ENCODE results near the gene KRT26. TPM values are rescaled to one million over a fixed set of nuclear protein-coding genes. Genes with fewer than 3 reads are reported as not detected.

KRT26 gene, protein sequence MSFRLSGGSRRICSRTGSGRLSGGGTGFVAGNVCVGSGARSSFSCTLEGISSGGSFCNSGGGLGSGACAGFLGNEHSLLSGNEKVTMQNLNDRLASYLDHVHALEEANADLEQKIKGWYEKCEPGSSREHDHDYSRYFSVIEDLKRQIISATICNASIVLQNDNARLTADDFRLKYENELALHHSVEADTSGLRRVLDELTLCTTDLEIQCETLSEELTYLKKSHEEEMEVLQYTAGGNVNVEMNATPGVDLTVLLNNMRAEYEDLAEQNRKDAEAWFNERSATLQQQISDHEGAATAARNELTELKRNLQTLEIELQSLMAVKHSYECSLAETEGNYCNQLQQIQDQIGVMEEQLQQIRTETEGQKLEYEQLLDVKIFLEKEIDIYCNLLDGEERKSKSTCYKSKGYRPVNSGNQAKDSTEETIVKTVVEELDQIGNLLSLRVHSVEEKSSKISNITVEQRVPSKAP
- total RNA-seq (not detected), polyA plus RNA-seq (ENCODE audit: insufficient read depth, low read depth, low replicate concordance) (not detected)
- long read RNA-seq, donor 1, result 0 reads
- long read RNA-seq, donor 2, result 0 reads
- long read RNA-seq, donor 3, result 0 reads
- long read RNA-seq, donor 4, result 0 reads
- long read RNA-seq, donor 5, result 0 reads
- long read RNA-seq, donor 6, result 0 reads
- long read RNA-seq, donor 7, result 0 reads
- long read RNA-seq, donor 8, result 0 reads
- long read RNA-seq, donor 9, result 0 reads
- long read RNA-seq, donor 10, result 0 reads

DNA sequence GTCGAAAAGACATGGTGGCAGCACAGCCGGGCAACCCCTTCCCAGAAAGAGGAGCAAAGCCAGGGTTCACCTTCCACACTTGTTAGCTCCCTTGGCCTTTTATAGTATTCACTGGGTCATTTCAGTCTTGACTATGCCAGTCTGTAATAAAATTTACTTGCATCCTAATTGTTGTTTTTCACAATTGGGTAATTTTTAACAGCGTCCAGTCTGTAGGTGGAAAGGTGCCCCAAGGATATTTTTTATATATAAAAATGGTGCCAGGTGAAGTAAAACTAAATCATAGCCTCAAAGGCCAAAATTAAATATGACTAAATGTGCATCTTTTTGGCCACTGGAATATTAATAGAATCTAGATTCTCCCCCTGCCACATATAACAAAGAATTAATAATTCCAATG, at the start of gene KRT26:
Gene KRT26, minus strand, starts transcription at position 101 of the 400 bp plus-strand sequence. Its CDS starts 88 bp downstream, at position 13.
- no peaks in the 10 kb centered on the region for H3K9me3 ChIP-seq (ENCODE audit: control insufficient read depth in 2 of 3, insufficient read depth in 1 of 3, low read length in 3 of 3)
- H3K27ac ChIP-seq (ENCODE audit: low read depth in 2 of 2, low read length in 2 of 2), result no peak within 1 kb of the TSS
- H3K9ac ChIP-seq (ENCODE audit: low read length in 3 of 3), result no peak within 1 kb of the TSS
- no peak within 1 kb of the TSS for H3K4me3 ChIP-seq (ENCODE audit: low read length in 3 of 3)
- TF ChIP-seq, protein P1, sequence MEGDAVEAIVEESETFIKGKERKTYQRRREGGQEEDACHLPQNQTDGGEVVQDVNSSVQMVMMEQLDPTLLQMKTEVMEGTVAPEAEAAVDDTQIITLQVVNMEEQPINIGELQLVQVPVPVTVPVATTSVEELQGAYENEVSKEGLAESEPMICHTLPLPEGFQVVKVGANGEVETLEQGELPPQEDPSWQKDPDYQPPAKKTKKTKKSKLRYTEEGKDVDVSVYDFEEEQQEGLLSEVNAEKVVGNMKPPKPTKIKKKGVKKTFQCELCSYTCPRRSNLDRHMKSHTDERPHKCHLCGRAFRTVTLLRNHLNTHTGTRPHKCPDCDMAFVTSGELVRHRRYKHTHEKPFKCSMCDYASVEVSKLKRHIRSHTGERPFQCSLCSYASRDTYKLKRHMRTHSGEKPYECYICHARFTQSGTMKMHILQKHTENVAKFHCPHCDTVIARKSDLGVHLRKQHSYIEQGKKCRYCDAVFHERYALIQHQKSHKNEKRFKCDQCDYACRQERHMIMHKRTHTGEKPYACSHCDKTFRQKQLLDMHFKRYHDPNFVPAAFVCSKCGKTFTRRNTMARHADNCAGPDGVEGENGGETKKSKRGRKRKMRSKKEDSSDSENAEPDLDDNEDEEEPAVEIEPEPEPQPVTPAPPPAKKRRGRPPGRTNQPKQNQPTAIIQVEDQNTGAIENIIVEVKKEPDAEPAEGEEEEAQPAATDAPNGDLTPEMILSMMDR (IDR thresholded peaks at IDR 0.05; ENCODE audit: borderline replicate concordance, extremely low read depth, insufficient read depth), result no peak
- intact Hi-C loops (cut with DNase I), result no loop called here
- H3K36me3 ChIP-seq (ENCODE audit: control insufficient read depth in 2 of 3, insufficient read depth in 3 of 3, low read length in 3 of 3), result no peaks in the 10 kb centered on the region
- H3K27me3 ChIP-seq (ENCODE audit: control insufficient read depth, insufficient read depth, low read length), result no peaks in the 10 kb centered on the region
- H3K4me1 ChIP-seq (ENCODE audit: control insufficient read depth in 2 of 3, insufficient read depth in 2 of 3, low read depth in 1 of 3, low read length in 3 of 3), result no peaks in the 10 kb centered on the region
- DNase-seq (no peak), FAIRE-seq (no peak)

DNA sequence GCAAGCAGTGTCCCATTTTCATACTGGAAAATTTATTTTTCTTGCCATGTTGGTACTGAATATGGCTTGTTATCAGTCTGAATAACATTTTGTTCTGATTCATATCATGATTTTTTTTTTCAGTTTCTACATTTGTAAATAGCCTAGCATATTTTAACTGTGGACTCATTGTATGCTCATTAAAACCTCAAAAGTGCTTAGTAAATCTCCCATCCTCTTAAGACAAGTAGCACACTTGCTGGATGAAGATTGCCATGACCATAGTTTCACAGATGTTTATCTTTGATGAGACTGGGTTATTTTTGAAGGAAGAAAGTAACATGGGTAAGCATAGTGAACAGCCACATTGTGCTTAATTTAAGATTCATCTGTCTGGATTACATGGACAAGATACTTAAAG, 49.5 kb upstream of the KRT26 start:
- TF ChIP-seq, protein P1 (IDR thresholded peaks at IDR 0.05; ENCODE audit: borderline replicate concordance, extremely low read depth, insufficient read depth), result no peak
- H3K9ac ChIP-seq (ENCODE audit: low read length in 3 of 3), result no peak overlapping the region

DNA sequence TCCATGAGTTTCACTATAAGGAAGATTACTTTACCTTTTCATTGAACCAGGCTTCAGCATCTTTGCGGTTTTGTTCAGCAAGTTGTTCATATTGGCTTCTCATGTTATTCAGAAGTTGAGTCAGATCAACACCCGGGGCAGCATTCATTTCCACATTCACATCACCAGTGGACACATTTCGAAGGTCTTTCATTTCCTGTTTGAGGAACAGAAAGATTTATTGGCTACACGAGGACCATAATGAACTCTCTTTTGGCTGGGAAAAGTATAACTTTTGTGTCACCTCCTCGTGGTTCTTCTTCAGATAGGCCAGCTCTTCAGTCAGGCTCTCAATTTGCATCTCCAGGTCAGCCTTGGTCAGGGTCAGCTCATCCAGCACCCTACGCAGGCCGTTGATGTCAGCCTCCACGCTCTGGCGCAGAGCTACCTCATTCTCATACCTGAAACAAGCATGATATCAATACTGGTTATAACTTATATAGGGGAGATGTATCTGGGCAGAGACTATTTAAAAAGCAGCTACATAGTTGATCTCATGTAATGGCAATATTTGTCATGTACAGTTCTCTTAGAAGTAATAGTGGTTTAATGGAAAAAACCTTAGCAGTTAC, 48.3 kb upstream of the KRT26 start:
- no peaks in the 10 kb centered on the region for H3K9me3 ChIP-seq (ENCODE audit: control insufficient read depth in 2 of 3, insufficient read depth in 1 of 3, low read length in 3 of 3)
- TF ChIP-seq, protein P1 (IDR thresholded peaks at IDR 0.05; ENCODE audit: borderline replicate concordance, extremely low read depth, insufficient read depth), result no peak
- peaks cover 0 to 2% (median 0%) of the 10 kb centered on the region in 3 donors for H3K36me3 ChIP-seq (ENCODE audit: control insufficient read depth in 2 of 3, insufficient read depth in 3 of 3, low read length in 3 of 3)
- H3K4me1 ChIP-seq (ENCODE audit: control insufficient read depth in 2 of 3, insufficient read depth in 2 of 3, low read depth in 1 of 3, low read length in 3 of 3), result peaks cover 0 to 4% (median 0%) of the 10 kb centered on the region in 3 donors
- no peak for FAIRE-seq
- no peaks in the 10 kb centered on the region for H3K27me3 ChIP-seq (ENCODE audit: control insufficient read depth, insufficient read depth, low read length)
- no peak for DNase-seq
- H3K27ac ChIP-seq (ENCODE audit: low read depth in 2 of 2, low read length in 2 of 2), result no peak overlapping the region
- no peak overlapping the region for H3K9ac ChIP-seq (ENCODE audit: low read length in 3 of 3)
- intact Hi-C loops (cut with DNase I), result no loop called here
- no peak overlapping the region for H3K4me3 ChIP-seq (ENCODE audit: low read length in 3 of 3)

More for the DNA sequence above, 49.5 kb upstream of the KRT26 start:
- intact Hi-C loops (cut with DNase I), result no loop called here
- FAIRE-seq (no peak), DNase-seq (no peak)
- H3K9me3 ChIP-seq (ENCODE audit: control insufficient read depth in 2 of 3, insufficient read depth in 1 of 3, low read length in 3 of 3), result no peaks in the 10 kb centered on the region
- H3K27me3 ChIP-seq (ENCODE audit: control insufficient read depth, insufficient read depth, low read length), result no peaks in the 10 kb centered on the region
- H3K4me3 ChIP-seq (ENCODE audit: low read length in 3 of 3), result no peak overlapping the region
- H3K36me3 ChIP-seq (ENCODE audit: control insufficient read depth in 2 of 3, insufficient read depth in 3 of 3, low read length in 3 of 3), result peaks cover 0 to 2% (median 0%) of the 10 kb centered on the region in 3 donors
- peaks cover 0 to 4% (median 0%) of the 10 kb centered on the region in 3 donors for H3K4me1 ChIP-seq (ENCODE audit: control insufficient read depth in 2 of 3, insufficient read depth in 2 of 3, low read depth in 1 of 3, low read length in 3 of 3)
- H3K27ac ChIP-seq (ENCODE audit: low read depth in 2 of 2, low read length in 2 of 2), result no peak overlapping the region

All from kidney (tissue), 22 donors.